HG03039 (cell line): ENCODE results near the gene RNF123.
A peak's percentile ranks its signal among the peaks of the same experiment; 100 is the strongest.

Experiments used
- ATAC-seq: cut with Tn5 transposase; IDR thresholded peaks from one replicate; pipeline ENCODE4 v1.9.1; 2021; ENCODE audit warnings: mild to moderate bottlenecking, moderate library complexity; ENCODE audit not compliant: unreplicated experiment

The RNF123 gene

GRCh38 chr3:49689046-49689907 lies at the start of gene RNF123, which contains the start of gene MST1:
RNF123 (plus strand) TSS chr3:49689557; CDS start chr3:49691166, 1,609 bp downstream.
MST1 (minus strand) TSS chr3:49689474; CDS start chr3:49688691, 783 bp downstream.
- peak; percentile 52 for ATAC-seq

- ATAC-seq, result no peak
These were observed 48.1 kb upstream of the RNF123 start for GRCh38 chr3:49641292-49641691.

GRCh38 chr3:49641921-49642707 lies 47.2 kb upstream of the RNF123 start:
- ATAC-seq, result no peak

GRCh38 chr3:49642708-49643145 lies 46.6 kb upstream of the RNF123 start:
- ATAC-seq, result no peak

GRCh38 chr3:49644684-49645083 lies 44.7 kb upstream of the RNF123 start:
- no peak for ATAC-seq

- ATAC-seq, result no peak
These were observed 43.1 kb upstream of the RNF123 start for GRCh38 chr3:49646236-49646635.

- no peak for ATAC-seq
These were observed 41.6 kb upstream of the RNF123 start for GRCh38 chr3:49647741-49648140.

- ATAC-seq, result no peak
These were observed 40.9 kb upstream of the RNF123 start for GRCh38 chr3:49648354-49649019.

GRCh38 chr3:49649576-49649975 lies 39.8 kb upstream of the RNF123 start:
- ATAC-seq, result no peak

GRCh38 chr3:49650177-49650576 lies 39.2 kb upstream of the RNF123 start:
- no peak for ATAC-seq

GRCh38 chr3:49650637-49651036 lies 38.7 kb upstream of the RNF123 start:
- no peak for ATAC-seq

- no peak for ATAC-seq
These were observed 37.0 kb upstream of the RNF123 start for GRCh38 chr3:49652218-49652902.

- no peak for ATAC-seq
These were observed 36.4 kb upstream of the RNF123 start for GRCh38 chr3:49652903-49653415.

GRCh38 chr3:49653621-49654020 lies 35.7 kb upstream of the RNF123 start:
- ATAC-seq, result no peak

GRCh38 chr3:49654176-49654825 lies 35.1 kb upstream of the RNF123 start:
- ATAC-seq, result no peak

- no peak for ATAC-seq
These were observed 34.3 kb upstream of the RNF123 start for GRCh38 chr3:49654955-49655556.

- no peak for ATAC-seq
These were observed 33.5 kb upstream of the RNF123 start for GRCh38 chr3:49655731-49656285.

GRCh38 chr3:49656541-49657112 lies 32.7 kb upstream of the RNF123 start:
- ATAC-seq, result no peak
